Activated T-cell treated with anti-CD3 and anti-CD28 coated beads, Interleukin-2, amount 50 U/mL, for 48 hours (primary cell): Measurements from ENCODE around the gene VAPA.

Experiments
- DNase-seq, 2 experiments: peaks; one replicate each; pipeline ENCODE4 v3.0.0-alpha.2; 2020

The VAPA gene

DNA sequence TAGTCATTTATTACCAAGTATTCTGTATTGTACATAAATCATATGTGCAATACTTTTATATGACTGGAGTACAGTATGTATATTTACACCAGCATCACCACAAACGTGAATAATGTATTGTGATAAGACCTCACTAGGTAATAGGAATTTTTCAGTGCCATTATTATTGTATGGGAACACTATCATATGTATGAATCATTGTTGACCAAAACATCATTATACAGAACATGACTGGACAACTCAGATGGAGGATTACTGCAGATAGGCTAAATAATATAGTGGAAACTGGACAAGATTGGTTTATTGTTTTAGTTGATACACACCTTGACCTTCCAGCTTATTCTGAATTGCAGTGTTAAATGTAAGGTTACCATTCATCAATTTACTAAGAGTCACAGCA lies 33.4 kb downstream of the VAPA start:
- DNase-seq = no peak

- no peak for DNase-seq
These were observed 35.5 kb downstream of the VAPA start for GRCh38 chr18:9949315-9949714.

DNA sequence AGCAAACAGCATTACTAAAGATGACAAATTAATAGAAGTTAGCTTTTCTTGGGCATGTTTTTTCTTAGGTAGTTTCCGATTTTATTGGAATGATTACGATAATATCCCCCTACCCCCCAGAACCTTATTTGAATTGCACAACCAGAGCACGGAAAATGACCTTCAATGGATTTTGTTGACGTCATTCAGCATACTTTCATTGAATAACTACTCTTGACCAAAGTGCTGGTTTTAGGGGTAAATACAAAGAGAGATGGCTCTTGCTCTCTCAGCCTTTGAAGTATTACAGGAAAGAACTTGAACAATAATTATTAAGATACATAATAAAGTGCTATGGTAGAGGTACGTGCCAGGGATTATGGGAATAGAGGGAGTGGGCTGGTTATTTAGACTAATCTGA lies 36.0 kb downstream of the VAPA start:
- DNase-seq = no peak

- no peak for DNase-seq
These were observed 36.6 kb downstream of the VAPA start for GRCh38 chr18:9950289-9951016.

- no peak for DNase-seq
These were observed 37.4 kb downstream of the VAPA start for GRCh38 chr18:9951022-9951859.

DNA sequence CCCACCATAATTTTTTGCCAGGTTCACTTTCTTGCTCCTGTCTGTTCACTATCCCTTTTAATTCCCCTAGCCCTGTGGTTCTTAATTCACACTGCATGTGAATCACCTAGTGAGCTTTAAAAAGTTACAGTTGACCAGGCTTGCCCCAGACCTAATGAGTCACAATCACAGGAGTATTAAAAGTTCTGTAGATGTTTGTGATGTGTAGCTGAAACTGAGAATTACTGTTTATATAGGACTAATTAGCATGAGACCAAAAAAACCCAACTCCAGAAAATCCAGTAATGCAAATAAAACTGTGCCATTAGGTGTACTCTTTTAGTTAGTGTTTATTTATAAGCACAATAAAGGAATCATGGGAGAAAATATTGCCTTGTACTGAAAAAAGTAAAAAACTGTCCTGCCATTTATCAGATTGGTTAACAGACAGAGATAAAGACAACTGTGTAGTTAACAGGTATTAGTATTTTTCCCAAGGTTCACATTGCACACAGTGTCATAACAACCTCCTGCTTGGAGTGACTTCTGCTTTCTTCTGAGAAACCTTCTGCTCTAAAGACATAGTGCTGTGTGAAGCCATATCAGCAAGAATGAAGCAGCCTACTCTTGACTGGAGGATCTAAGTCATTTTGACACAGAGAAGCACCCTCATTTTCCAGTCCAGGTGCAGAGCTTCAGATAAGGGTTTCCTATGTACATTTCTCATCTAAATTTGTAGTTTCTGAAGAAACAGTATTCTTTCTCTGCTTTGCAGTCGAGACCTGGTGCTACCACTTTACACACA lies 39.0 kb downstream of the VAPA start:
- DNase-seq = no peak

- no peak for DNase-seq
These were observed 45.1 kb downstream of the VAPA start for GRCh38 chr18:9958861-9959399.

DNA sequence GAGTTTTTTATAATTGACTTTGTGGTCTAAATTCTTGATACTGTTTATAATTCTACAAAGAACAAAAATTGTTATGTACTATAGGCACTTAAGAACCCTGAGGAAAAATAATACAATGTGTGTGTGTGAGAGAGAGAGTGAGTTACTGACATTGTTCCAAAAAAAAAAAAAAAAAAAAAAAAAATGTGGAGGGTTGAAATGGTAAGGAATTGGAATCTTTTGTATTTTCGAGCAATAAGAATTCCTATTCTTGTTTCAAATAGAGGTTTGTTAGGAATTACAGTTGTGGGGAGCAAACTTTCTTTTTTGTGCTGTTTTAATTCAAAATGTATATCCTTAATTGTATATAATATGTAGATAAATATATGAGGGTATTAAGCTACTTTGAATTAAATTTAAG lies 45.7 kb downstream of the VAPA start:
- no peak for DNase-seq

GRCh38 chr18:9960258-9960904 lies 46.6 kb downstream of the VAPA start:
- no peak for DNase-seq

DNA sequence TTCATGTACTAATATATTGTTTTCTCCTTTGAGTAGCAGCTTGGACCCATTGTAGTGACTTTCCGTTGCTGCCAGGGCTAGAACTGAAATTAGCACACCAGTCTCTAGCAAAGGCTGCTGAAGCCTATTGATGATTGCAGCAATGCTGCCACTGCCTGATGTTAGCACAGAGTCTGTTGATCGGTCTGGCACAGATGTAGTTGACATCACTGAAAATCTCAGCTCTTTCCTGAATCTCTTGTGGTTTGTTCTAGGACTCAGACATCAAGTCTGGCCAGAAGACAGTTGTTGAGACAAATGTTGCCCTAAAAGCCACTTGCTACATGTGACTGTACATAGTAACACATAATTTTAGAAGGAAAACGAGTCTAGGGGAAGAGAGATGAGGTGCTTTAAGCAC lies 47.2 kb downstream of the VAPA start:
- DNase-seq = no peak

- DNase-seq = no peak
These were observed 52.2 kb downstream of the VAPA start for GRCh38 chr18:9965711-9966624.

GRCh38 chr18:9968081-9968848 lies 54.4 kb downstream of the VAPA start:
- DNase-seq = no peak

GRCh38 chr18:9969247-9969646 lies 55.4 kb downstream of the VAPA start:
- DNase-seq = no peak

DNA sequence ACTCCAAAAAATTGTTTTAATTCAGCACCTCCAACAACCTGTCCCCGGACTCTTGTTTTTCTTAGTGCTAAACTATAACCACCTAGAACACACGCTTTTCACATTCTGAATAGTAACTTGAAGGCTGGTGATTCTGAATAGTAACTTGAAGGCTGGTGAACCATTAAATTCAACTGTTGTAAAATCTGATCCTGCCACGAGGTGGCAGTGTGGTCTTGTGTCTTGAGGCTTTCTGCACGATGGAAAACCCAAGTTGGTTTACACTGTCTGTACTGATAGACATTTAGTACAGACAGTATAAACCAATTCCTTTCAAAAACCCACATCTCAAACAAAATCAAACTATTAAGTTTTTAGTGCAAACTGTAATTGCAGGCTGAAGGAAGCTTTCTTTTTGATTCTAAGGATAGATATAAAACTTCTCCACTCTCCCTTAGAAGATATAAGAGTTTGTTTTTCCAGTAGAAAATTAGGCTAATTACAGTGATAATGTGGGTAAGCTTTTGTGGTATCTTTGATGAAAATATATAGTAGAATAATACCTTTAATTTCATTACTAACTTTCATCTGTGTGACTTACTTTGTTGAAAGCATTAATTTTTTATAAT lies 57.6 kb downstream of the VAPA start:
- DNase-seq = peak; percentile 74

DNA sequence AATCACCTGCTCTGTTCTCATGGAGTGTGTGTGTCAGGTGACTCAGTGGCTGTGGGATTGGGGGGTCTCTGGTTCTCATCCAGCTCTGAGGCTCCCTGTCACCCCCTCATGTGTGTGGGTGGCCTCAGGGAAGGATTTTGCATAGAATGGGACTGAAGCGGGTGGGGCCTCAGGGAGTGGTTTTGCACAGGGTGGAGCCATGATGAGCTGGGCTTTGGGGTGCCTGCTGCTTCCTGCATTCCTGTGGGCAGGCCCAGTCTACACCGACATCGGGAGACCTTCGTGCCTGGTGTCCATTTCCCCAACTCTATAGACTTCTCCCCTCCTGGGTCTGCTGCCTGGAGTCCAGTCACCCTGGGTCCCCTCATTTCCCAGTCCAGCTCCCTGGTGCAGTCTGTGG lies 59.7 kb downstream of the VAPA start:
- DNase-seq = no peak

GRCh38 chr18:9974279-9974915 lies 60.6 kb downstream of the VAPA start:
- no peak for DNase-seq

DNA sequence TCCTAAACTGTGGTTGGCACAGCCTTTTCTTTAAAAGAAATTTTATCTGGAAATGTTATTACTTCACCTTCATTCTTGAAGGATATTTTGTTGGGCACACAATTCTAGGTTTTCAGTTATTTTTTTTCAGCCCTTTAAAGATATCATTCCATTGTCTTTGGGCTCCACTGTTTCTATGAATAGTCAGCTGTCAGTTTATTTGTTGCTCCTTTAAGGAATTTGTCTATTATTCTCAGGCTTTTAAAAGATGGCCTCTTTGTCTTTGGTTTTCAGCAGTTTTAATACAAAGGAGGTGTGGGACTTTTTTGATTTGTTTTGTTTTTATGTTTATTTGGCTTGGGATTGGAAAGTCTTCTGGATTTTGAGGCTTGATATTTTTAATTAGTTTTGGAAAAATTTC lies 61.8 kb downstream of the VAPA start:
- no peak for DNase-seq

DNA sequence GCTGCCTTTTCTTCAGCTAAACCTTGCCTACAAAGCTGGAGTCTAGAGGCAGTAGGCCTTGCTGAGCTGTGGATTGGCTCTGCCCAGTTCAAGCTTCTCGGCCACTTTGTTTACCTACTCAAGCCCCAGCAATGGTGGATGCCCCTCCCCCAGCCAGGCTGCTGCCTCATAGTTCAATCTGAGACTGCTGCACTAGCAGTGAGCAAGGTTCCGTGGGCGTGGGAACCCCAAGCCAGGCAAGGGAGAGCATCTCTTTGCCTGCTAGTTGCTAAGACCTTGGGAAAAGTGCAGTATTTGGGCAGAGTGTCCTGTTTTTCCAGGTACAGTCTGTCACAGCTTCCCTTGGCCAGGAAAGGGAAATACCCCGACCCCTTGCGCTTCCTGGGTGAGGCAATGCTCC lies 68.9 kb downstream of the VAPA start:
- DNase-seq = peak in 1 of 2 experiments; percentile 24

- DNase-seq = no peak
These were observed 70.3 kb downstream of the VAPA start for GRCh38 chr18:9984080-9984479.

DNA sequence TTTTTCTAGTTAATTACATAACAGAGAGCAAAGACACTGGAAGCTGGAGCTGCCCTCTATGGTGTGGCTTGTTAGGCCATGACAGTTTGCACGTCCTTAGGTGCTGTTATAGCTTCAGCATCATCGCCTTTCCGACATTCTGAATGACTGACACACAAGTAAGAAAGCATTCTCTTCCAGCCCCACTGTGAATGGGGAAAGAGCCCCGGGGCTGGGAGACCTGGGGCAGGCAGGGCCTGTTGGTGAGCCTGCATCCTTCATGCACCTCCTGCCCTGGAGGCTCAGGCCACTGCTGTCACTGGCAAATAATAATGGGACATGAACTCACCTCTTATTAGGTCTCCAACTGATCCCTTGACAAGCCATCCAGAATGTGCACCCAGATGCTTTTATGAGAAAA lies 71.8 kb downstream of the VAPA start:
- no peak for DNase-seq
